ENCODE data around the gene GRIN2C.

Gene GRIN2C

DNA sequence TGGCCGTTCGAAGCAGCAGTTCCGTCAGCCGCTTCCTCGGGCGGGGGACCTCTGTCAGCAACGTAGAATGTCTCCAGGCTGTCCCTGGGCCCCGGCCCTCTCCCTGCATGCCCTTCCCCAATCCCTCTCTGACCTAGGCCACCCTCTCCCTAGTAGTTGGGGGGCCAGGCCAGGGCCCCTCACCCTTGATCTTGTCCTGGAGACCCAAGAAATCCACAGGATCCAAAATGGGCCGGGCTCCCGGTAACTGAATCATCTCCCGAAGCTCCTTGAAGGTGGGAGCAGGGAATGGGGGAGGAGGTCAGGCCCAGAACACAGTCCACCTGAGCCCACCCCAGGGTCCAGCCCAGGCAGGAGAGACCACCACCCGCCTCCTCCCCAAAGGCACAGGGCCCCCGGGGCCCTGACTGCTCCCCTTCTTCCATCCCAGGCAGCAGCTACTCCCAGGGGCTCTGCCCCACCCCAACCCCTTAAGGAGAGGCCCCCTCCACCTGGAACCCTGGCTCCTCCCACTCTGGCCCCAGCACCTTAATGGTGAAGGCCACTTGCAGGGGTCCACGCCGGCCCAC, 4.7 kb upstream of the GRIN2C start:
- no peak for DNase-seq (ENCODE audit: low spot score)

DNA sequence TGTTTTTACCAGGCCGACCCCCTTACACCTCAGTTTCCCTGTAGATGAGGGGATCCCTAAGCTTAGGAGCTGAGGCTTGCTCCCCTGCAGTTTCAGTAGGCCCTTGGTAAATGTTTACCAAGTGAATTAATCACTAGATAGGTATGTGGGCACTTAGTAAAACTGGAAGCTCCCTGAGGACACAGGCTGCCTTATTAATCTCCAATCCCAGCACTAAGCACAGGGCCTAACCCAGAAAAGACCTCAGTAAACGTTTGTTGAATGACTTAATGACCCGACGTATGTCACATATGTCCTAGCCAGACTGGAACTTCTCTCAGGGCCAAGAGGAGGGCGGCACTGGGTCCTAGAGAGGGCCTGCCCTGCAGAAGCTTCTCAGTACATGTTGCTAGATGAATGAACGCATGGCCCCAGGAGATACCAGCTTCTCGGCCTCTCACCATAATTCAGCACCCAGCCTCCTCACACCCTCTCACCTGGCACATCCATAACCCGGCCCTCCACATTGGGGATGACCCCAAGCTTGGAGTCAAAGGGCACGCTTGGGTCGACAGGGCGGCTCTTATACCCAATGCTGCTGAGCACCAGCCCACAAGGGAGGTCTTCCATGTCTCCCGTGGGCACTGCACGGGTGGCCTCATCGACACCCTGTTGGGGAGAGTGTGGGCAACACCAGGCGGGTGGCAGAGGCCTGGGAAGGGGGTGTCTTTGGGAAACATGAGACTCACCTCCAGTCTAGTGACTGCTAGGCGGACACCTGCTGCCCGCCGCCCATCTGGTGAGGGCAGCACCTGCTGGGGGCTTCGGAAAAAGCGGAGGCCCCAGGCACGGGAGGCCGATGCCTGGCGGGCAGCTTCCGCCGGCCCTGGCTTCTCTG, 4.0 kb upstream of the GRIN2C start:
- DNase-seq (ENCODE audit: low spot score): no peak

DNA sequence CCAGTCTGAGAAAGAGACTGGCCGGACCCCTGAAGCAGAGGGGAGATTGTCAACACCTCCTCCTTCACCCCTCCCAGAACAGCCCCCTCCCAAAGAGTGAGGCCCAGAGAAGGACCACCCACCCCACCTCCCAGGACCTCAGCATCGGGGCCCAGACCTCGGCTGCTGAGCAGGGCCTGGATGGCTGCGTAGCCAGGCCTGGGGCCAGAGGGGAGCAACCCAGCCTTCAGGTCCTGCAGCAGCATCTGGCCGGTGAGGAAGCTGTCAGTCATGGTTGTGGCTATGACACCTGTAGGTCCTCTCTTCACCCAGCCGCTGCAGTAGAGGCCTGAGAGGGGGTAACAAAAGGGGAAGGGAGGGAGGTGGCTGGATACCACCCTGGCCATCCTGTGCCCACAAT, 3.2 kb upstream of the GRIN2C start:
- peak; percentile 32 for DNase-seq (ENCODE audit: low spot score)

DNA sequence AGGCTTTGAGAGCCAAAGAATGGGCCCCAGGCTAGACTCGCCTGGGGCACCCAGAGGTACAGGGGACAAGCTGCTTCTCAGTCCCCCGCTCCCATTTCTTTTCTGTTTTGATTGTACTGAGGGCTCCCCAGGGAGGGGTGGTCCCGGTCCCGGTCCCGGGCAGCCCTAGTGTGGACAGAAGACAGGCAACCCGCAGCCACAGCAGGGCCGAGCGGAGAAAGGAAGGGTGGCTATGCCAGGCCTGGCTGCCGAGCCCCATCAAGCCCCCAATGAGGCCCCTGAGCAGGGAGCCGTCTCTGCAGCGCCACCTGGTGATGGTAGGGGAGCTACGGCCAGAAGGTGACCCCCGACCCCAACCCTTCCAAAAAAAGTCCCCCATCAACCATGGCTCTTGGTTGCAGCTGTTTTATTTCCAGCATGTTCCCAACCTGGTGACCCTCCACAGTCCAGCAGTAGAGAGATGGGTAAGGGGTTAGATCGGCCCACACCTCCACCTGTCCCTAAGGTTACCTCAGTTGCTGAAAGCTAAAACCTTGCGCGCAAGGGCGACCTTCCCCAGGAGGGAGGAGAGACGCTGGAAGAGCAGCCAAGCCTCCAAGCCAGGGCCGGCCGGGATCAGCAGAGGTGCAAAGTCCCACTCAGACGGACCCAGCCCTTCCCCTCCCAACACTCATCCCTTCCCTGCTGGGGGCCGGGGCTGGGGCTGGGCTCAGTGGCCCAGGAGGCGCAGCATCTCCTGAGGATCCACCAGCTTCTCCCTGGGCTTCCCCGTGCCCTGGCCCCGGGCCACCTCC, 2.6 kb upstream of the GRIN2C start:
- peak; percentile 86 for DNase-seq (ENCODE audit: low spot score)

DNA sequence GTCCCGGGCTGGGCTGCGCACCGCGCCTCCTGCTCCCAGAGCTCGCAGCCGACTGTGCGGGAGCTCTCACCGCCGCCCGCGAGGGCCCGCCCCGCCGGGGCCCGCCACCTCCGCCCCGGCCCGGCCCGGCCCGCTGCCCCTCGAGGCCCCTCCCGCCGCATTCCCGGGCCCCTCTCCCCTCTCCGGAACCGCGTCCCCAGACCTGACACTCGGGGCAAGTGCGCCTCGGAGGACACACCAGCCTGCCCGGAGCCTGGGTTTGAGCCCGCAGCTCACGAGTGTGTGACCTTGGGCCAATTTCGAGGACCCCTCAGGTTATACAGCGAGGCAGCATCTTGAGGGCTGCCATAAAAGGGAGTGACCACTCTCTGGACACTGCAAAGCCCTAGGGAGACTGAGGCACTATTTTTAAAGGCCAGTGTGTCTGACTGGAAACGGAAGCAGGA, 2.0 kb upstream of the GRIN2C start:
- no peak for DNase-seq (ENCODE audit: low spot score)

DNA sequence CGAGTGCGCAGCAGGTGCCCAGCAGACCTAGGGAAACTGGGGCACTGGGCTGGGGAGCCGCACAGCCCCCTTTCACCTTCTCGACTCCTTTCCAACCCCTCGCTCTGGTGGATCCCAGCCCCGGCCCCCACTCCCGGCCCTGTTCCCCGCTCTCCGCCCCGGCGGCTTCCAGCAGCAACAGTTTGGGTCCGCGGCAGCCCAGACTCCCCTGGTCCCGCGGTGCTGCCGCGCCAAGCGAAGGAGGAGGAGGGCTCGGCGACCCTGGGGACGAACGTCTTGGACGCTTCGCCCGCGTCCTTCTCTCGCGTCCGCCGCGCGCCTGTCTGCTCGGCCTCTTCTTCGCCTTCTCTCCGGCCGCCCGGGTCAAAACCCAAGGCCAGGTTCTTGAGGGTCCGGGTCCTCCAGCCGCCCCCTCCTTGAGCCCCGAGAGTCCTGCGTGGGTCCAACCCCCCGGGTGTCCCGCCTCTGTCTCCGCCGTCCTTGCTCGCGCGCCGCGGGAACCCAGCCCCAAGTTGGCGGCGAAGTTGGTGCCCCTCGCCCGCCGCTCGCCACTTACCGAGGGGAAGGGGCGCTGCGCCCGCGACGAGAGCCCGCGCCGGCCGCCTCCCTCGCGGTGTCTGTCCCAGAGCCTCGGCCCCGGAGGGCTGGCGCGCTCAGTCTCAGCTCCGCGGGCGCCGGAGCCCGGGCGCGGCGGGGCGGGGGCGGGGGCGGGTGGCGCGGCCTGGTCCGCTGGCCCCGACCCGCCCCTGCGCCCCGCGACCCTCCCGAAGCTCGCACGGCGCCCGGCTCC, 1.4 kb upstream of the GRIN2C start:
- DNase-seq (ENCODE audit: low spot score): no peak

DNA sequence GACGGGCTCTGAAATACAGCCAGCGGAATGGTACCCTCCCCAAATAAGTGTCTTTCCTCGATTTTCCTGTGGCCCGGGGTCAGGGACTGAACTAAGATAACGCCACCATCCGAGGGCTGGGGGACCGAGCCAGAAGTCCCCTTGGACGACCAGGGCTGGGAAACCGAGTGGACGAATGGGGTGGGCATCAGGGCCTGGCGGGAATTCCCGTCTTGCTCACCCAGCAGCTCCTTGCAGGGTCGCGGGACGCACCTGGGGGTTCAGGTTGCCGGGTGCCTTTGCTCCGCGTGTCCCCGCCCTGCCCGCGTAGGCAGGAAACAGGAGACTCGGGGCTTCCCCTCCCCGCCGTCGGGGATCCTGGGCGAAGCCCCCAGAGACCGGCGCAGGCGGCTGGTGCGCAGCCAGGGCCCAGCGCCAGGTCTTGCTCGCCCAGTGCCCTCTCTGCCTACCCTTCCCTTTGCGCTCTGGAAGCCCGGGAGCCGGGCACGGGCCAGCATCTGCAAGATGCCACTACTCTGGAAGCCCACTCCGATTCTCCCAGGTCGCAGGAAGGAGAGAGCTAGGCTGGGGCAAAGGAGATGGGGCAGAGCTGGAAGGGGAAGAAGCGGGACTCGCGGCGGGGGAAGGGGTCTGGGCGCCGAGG, 665 bp upstream of the GRIN2C start:
- DNase-seq (ENCODE audit: low spot score): no peak

DNA sequence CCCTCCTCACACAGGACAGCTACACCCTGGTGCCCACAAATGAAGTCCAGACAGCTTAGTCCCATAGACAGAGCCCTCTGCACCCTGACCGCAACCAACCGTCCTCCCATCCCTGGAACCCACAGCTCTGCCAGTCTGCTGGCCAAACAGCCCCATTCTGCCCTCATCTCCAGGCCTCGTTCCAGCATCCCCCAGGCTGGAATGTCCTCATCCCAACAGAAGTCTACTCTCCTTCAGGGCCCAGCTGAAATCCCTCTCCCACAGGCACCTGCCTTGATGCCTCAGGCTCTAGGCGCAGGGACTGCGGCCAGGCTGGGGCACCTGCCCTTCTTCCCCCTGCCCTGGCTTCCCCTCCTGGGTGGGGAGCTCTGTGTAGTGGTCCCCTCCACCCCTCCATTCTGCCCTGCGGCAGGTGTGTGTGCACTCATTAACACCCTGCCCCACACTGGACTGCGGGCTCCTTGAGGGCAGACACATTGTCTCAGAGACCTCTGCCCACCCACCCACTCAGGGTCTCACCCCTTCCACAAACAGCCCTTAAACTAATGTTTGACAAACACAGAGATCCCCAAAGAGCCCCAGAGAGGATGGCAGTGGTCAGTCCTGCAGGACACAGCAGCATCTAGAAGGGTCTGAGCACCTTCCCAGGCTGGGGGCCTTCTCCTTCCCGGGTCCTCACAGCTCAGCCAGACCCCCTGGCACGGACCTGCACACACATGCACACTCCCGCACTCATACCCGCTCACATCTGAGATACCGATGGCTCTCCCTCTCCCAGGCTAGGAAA, 820 bp downstream of the GRIN2C start:
- no peak for DNase-seq (ENCODE audit: low spot score)

DNA sequence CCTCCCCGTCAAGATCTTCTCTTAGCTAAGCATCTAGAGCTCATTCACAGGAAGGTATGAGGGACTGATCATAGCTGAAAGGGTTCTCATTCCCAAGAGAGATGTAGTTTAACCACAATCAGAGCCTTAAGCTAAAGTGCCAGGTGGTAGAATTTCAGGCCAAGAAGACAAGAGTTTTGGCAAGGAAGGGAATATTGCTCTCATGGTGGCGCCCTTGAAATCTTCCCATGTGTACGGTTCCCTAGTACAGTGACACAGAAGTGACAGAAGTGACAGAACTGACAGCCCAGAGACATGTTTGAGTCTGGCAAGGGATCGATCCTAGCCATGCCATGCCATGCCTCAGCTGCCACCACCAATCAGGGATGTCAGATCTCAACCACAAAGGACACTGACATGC, 2.5 kb downstream of the GRIN2C start:
- no peak for DNase-seq (ENCODE audit: low spot score)

DNA sequence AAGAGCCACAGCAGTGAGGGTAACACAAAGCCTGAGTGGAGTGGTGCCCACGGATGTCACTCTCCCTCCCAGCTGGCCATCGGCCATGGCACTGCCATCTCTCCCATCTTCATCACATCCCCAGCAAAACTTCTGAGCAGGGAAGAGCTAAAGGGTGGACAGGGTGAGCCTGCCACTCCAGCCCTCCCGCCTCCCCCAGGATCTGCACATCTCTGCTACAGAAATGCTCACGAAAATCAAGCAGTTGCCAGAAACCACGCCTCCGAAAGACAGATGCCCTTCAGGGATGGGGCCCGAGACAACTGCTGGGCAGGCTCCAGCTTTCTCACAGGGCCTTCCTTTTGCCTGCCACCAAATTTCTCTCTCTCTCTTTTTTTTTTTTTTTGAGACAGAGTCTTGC, 3.6 kb downstream of the GRIN2C start:
- DNase-seq (ENCODE audit: low spot score): no peak

DNA sequence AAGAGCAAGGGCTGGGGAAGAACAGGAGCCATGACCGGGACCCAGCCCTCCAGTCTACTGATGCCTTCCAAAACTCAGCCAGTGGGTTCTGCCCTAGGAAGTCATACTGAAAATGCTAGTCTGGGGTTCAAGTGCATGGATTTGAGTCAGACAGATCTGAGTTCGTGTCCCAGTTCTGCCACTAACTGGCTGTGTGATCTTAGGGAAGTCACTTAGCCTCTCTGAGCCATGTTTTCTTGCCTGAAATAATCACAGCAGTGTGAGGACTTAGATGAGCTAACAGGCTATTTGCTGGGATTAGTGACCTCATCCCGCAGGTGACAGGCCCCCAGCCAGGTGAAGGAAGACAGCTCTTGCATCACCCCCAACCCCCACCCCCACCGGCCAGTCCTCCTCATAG, 4.4 kb downstream of the GRIN2C start:
- no peak for DNase-seq (ENCODE audit: low spot score)

DNA sequence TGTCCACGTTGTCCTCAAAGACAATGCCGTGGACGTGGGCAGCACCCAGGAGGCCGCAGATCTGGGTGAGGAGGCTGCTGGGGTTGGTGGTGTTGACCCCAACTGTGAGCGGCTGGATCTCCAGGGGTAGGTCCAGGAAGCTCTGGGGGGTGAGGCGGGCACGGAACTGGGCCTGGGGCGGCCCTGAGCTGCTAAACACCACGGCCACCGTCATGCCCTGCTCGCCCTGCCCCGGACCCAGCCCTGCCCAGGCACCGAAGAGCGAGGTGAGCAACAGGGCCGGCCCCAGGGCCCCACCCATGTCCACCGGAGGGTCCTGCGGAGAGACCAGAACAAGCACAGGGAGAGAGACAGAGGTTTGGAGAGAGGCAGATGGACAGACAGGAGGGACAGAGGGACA, 4.9 kb downstream of the GRIN2C start:
- DNase-seq (ENCODE audit: low spot score): no peak

DNA sequence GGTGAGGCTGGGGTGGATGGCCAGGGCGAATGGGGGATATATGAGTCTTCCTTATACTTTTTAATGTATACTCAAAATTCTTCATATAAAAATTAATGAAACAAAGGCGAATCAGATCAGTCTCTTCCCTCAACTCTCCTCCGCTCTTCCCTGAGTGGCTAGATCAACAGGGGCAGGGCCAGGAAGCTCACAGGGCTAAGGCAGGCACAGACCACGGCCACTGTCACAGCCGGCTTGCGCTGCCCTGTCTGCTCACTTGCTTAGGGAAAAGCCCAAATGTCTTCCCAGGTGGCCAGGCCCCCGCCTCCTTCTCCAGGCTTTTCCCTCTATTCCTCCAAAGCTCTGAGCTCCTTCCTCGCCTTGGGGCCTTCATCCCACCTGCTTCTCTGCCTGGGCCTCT, 6.0 kb downstream of the GRIN2C start:
- no peak for DNase-seq (ENCODE audit: low spot score)

DNA sequence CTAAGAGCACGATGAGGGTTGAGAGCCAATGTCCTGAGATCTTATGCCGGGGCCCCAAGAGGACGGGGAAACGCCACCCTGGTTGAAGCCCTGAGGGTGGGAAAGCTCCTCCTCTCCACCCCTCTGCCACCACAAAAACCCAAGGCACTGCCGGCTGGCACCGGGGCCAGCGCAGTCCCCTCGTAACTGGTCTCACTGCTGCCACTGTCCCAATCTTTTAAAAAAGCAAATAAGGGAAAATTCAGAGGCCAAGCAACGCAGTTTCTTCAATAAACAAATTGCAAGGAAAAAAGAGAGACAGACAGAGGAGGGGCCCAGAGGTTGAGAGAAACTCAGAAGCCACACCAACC, 6.7 kb downstream of the GRIN2C start:
- DNase-seq (ENCODE audit: low spot score): no peak

DNA sequence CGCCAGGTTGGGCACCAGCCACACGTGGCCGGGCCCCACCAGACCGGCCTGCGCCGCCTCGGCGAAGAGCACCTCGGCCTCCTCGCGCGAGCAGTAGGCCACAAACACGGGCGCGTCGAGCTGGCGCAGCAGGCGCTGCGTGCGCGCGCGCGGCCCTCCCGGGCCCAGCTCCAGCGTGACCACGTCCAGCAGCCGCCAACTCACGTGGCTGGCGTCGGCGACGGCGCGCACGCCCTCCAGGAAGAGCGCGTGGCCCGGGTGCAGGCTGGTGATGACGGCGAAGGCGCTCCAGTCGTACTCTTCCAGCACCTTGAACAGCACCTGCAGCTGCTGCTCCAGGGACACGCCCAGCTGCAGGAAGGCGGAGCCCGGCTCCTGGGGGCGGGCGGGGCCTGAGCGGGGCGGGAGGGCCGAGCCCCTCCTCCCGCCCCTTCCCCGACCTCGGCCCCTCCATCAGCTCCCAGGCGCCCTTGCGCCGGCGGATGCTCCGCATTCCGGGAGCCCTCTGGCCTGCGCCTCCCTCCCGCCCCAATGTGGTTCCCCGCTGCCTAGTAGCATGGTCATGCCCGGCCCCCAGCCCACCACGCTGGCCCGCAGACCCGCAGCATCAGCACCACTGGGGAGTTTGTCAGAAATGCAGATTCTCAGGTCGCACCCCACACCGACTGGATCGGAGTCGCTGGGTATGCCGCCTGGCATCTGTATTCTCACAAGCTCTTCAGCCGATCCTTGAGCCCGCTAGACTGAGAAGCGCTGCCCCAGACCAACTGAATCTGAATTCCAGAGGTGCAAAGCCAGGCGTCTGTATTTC, 7.2 kb downstream of the GRIN2C start:
- peak; percentile 79 for DNase-seq (ENCODE audit: low spot score)

DNA sequence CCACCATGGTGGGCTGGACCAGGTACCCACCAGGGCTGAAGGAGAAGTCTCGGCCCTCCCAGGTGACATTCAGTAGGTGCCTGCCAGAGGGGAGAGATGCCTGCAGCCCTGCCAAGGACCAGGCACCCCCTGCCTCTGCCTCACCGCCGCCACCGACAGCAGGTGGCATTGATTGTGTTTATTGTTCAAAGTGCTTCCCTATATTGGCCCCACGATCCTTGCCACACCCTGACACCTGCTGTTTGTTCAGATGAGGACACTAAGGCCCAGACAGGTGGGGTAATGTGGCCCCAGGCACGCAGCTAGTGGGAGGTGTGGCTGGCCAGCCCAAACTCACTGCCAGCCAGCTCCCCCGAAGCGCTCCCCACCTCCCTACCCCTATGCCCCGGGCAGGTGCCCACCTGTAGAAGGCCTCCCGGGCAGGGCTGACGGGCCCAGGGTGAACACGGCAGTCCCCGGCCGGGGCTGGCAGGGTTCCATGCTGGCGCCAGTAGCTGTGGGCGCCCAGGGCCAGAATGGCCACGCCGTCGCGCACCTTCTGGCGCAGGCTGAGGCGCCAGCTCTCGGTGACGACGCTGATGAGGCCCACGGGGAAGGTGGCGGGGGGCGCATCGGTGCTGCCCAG, 8.0 kb downstream of the GRIN2C start:
- DNase-seq (ENCODE audit: low spot score): no peak

DNA sequence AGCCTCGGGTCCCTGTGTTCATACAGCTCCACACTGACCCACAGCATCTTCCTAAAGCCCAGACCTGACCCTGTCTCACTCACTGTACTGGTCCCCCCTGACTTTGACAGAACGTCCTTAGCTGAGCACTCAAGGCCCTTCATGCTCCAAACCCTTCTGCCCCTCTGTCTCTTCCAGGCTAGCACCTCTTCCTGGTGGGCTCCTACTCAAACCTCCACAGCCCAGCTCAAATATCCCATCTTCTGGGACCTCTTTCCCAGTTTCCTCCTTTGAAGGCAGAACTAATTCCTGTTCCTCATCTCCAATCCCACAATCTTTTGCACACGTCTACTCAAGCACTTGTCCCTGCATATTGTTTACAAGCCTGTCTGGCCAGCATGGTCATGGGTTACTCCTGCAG, 8.8 kb downstream of the GRIN2C start:
- DNase-seq (ENCODE audit: low spot score): no peak

DNA sequence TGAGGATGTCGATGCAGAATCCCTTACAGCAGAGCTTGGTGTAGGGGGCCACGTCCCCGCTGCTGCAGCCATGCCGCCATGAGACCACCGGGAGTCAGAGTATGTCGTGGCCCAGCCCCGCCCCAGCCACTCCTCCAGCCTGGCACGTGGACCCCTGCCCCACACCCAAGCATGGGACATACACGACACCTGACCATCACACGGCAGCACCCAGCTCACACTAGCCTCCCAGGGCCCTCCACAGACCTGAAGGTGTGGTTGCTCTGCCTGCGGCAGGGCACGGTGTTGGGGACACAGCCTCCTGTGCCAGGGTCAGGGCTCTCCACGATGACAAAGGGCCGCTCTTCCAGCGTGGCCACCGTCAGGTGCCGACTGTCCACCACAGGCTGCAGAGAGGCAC, 9.4 kb downstream of the GRIN2C start:
- DNase-seq (ENCODE audit: low spot score): no peak

DNA sequence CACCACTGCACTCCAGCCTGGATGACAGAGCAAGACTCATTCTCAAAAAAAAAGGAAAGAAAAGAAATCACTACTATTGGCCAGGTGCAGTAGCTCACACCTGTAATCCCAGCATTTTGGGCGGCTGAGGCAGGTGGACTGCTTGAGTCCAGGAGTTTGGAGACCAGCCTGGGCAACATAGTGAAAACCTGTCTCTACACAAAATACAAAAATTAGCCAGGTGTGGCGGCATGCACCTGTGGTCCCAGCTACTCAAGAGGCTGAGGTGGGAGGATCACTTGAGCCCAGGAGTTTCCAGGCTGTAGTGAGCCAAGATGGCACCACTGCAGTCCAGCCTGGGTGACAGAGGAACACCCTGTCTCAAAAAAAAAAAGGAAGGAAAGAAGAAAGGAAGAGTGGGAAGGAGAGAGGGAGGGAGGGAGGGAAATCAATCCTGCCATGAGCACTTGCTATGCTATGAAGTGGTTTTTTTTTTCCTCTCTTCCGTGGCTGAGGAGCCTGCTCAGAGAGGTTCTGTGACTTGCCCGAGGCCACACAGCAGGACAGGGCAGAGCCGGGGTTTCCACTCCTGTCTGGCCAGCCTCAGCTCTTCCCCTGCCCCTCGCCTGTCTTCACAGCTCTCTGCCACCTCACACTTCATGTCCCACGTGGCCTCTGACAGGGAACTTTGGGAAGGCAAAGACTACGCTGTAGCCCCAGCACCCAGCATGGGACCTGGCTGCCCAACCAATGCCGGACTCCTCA, 10.9 kb downstream of the GRIN2C start:
- no peak for DNase-seq (ENCODE audit: low spot score)

Measured in NAMALWA (cell line).